ENCODE results near the gene INTS11.
A peak's percentile ranks its signal among the peaks of the same experiment; 100 is the strongest.

INTS11 gene

DNA sequence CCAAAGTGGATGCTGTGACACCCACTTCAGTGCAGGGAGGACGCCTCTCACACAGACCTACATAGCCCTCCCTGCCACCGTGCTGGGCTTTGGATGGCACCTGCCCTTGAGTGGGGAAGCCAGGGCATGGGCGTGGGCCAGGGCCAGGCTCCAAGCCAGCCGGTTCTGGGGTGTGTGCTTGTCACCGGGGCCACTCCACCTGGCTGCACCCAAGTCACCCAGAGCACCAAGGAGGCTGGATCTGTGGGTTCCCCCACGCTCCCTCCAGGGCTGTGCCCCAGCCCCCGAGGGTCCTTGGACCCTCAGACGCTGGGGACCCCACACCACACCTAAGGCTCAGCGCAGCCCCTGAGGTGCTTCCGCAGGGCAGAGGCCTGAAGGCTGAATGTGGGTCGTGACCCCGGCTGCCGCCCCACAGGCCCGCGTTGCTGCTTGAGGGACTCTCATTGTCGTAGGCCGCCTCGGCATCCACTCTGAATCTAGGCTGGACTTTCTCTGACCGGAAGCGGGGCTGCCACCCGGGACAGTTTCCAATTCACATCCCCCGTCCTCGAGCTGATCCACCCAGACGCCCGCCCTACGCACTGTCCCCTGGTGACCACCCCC, 32.4 kb upstream of the INTS11 start:
- H3K79me2 ChIP-seq (ENCODE audit: control insufficient read depth, insufficient read depth, low read length, unreplicated experiment), result peaks cover 31% of the 10 kb centered on the region
- H2AFZ ChIP-seq (ENCODE audit: low read length, unreplicated experiment), result no peak overlapping the region
- H3K4me1 ChIP-seq (ENCODE audit: control insufficient read depth, insufficient read depth, low read length, unreplicated experiment), result peaks cover 48% of the 10 kb centered on the region
- H3K27ac ChIP-seq (ENCODE audit: low read depth, low read length), result peak overlapping the region; percentile 93
- no peaks in the 10 kb centered on the region for H3K27me3 ChIP-seq (ENCODE audit: insufficient read depth, low read length)
- no peaks in the 10 kb centered on the region for H3K36me3 ChIP-seq (ENCODE audit: insufficient read depth, low read length)
- H3K4me3 ChIP-seq (ENCODE audit: low read depth, low read length), result peak overlapping the region; percentile 90

DNA sequence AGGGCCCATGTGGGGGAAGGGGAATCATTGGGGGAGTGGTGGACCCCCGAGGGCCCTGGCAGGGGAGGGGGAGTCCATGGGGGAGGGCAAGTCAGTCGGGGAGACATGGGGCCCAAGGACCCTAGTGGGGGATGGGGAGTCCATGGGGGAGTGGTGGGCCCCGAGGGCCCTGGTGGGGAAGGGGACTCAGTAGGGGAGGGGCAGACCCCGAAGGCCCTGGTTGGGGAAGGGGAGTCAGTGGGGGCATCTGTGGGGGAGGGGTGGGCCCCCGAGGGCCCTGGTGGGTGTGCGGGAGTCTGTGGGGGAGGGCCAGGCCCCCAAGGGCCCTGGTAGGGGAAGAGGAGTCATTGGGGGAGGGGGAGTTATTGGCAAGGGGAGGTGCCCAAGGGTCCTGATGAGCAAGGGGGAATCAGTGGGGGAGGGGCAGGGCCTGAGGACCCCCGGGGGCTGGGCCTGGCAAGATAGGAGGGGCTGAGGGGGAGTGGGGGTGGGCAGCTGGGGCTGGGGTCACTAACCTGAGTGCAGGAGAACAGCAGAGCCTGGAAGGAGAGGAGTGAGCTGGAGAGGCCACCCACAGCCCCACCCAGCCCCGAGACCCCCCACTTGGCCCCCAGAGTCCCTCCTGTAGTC, 31.8 kb upstream of the INTS11 start:
- peaks cover 31% of the 10 kb centered on the region for H3K79me2 ChIP-seq (ENCODE audit: control insufficient read depth, insufficient read depth, low read length, unreplicated experiment)
- H3K27me3 ChIP-seq (ENCODE audit: insufficient read depth, low read length), result no peaks in the 10 kb centered on the region
- peaks cover 45% of the 10 kb centered on the region for H3K4me1 ChIP-seq (ENCODE audit: control insufficient read depth, insufficient read depth, low read length, unreplicated experiment)
- no peaks in the 10 kb centered on the region for H3K36me3 ChIP-seq (ENCODE audit: insufficient read depth, low read length)
- no peak overlapping the region for H2AFZ ChIP-seq (ENCODE audit: low read length, unreplicated experiment)
- H3K27ac ChIP-seq (ENCODE audit: low read depth, low read length), result no peak overlapping the region; the same call in 1 of the 2 replicates
- peak overlapping the region; percentile 90 for H3K4me3 ChIP-seq (ENCODE audit: low read depth, low read length)

DNA sequence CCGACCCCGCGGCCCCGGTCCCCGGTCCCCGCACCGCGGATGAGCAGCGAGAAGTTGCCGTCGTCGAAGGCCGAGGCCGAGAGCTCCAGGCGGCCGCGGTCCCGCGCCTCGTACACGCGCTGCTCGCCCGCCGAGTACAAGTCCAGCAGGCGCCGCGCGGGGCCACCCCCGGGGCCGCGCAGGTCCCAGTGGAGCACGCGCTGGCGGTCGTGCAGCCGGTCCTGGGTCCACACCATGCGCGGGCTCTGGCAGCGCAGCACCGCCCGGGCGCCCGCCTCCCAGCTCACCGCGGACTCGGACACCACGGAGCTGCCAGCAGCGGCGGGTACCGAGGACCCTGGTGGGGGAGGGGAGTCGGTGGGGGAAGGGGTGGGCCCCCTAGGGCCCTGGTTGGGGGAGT, 31.0 kb upstream of the INTS11 start:
- peaks cover 31% of the 10 kb centered on the region for H3K79me2 ChIP-seq (ENCODE audit: control insufficient read depth, insufficient read depth, low read length, unreplicated experiment)
- H3K27ac ChIP-seq (ENCODE audit: low read depth, low read length), result no peak overlapping the region
- H3K4me1 ChIP-seq (ENCODE audit: control insufficient read depth, insufficient read depth, low read length, unreplicated experiment), result peaks cover 36% of the 10 kb centered on the region
- peak overlapping the region; percentile 90 for H3K4me3 ChIP-seq (ENCODE audit: low read depth, low read length)
- no peaks in the 10 kb centered on the region for H3K36me3 ChIP-seq (ENCODE audit: insufficient read depth, low read length)
- no peaks in the 10 kb centered on the region for H3K27me3 ChIP-seq (ENCODE audit: insufficient read depth, low read length)
- no peak overlapping the region for H2AFZ ChIP-seq (ENCODE audit: low read length, unreplicated experiment)

DNA sequence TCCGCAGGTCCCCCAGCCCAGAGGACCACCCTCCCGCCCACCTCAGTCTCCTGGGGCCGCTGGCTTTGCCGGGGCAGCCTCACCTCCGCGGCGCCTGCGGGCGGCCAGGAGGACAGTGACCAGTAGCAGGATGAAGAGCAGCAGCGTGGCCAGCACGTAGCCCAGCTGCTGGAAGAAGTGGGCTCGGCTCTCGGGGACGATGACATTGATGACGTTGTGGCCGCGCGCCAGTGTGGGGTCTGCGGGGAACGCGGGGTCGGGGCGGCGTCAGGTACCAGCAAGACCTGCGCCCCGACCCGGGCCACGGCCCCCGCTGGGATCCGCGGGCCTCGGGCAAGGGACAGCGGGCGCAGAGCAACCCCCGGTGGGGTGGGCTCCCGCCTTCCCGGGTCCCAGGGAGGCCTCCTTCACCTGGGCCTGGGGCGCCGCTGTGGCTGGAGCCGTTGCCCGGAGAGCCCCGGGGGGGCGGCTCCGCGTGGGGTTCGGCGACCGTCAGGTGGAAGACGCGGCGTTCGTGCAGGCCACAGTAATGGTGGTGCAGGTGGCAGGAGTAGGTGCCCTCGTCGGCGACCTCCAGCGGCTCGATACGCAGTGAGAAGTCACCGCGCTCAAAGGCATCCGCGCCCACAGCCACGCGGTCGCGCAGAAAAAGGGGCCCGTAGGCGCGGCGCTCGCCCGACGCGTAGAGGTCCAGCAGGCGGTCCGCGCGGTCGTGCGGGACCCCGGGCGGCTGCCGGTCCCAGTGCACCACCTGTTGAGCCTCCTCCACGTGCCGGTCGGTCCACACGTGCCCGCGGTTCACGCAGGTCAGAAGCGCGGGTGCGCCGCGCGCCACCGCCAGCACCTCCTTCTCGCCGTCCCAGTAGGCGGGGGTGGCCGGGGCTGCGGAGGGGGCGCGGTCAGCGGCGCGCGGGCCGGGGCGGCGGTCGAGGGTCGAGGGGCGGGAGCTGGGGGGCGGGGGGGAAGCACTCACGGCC, 30.1 kb upstream of the INTS11 start:
- Histone ChIP-seq H3K36me3 (ENCODE audit: insufficient read depth, low read length) (no peaks in the 10 kb centered on the region), H2AFZ (ENCODE audit: low read length, unreplicated experiment) (no peak overlapping the region), H3K79me2 (ENCODE audit: control insufficient read depth, insufficient read depth, low read length, unreplicated experiment) (peaks cover 31% of the 10 kb centered on the region), H3K4me3 (ENCODE audit: low read depth, low read length) (0 out of 2 replicates have a peak overlapping the region, but pooled peaks have one; percentile 90), H3K27ac (ENCODE audit: low read depth, low read length) (no peak overlapping the region), H3K27me3 (ENCODE audit: insufficient read depth, low read length) (no peaks in the 10 kb centered on the region), H3K4me1 (ENCODE audit: control insufficient read depth, insufficient read depth, low read length, unreplicated experiment) (peaks cover 28% of the 10 kb centered on the region)

DNA sequence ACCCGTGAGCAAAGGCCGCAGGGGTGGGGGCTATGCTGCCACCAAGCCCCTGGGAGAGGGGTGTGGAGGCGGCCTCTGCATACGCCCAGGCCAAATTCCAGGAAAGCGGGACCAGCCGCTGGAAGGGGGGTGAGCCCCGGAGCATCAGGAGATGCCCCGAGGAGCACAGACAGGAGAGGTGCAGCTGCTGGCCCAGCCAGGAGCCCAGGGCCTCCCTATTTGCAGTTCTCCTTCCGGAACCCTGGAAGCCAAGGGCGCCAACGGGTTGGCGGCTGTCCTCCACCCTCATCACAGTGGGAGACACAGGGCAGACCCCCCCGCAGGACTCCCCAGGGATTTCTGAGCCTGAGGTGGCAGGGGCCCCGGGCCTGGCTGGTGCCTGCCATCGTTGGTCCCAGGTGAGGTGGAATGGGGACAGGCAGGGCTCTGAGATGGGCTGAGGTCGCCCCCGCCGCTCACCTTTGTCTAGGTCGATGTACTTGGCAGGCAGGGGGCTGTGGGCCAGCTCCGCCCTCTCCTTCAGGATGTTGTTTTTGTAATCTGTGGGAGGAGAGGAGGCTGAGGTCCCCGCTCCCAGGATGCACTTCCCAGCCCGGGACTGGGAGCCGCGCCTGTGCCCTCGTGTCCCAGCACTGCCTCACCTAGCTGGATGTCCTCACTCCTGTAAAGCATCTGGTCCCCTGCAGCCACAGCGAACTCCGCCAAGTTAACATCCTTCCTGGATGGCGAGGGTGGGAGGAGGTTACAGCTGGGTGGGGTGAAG, 29.1 kb upstream of the INTS11 start:
- no peak overlapping the region for H3K4me3 ChIP-seq (ENCODE audit: low read depth, low read length)
- no peaks in the 10 kb centered on the region for H3K27me3 ChIP-seq (ENCODE audit: insufficient read depth, low read length)
- no peak overlapping the region for H2AFZ ChIP-seq (ENCODE audit: low read length, unreplicated experiment)
- no peak overlapping the region for H3K27ac ChIP-seq (ENCODE audit: low read depth, low read length)
- no peaks in the 10 kb centered on the region for H3K36me3 ChIP-seq (ENCODE audit: insufficient read depth, low read length)
- H3K4me1 ChIP-seq (ENCODE audit: control insufficient read depth, insufficient read depth, low read length, unreplicated experiment), result peaks cover 18% of the 10 kb centered on the region
- peaks cover 35% of the 10 kb centered on the region for H3K79me2 ChIP-seq (ENCODE audit: control insufficient read depth, insufficient read depth, low read length, unreplicated experiment)

DNA sequence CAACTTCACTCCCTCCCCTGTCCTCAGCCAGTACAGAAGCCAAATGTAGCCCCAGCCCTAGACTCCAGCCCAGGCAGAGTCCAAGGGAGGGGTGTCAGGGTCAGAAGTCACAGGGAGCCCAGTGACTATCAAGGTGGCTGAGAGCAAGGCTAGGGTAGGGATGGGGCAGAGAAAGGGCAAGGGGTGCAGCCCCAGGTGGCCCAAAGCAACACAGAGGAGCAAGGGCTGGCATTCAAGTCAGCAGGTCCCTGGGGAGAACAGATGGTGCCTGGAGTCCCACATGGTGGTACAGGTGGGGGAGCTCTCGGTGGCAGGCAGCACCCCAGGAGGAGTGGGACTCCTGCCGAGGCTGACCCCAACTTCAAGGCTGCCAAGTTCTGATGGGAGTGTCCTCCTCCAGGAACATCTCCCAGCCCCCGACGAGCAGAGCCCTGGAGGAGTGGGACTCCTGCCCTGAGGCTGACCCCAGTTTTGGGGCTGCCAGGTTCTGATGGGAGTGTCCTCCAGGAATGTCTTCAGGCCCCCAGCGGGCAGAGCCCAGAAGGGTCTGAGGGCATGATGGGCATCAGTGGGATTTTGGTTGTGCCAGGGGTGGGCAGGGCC, 28.4 kb upstream of the INTS11 start:
- Histone ChIP-seq H2AFZ (ENCODE audit: low read length, unreplicated experiment) (no peak overlapping the region), H3K27me3 (ENCODE audit: insufficient read depth, low read length) (no peaks in the 10 kb centered on the region), H3K4me1 (ENCODE audit: control insufficient read depth, insufficient read depth, low read length, unreplicated experiment) (peaks cover 17% of the 10 kb centered on the region), H3K36me3 (ENCODE audit: insufficient read depth, low read length) (no peaks in the 10 kb centered on the region), H3K79me2 (ENCODE audit: control insufficient read depth, insufficient read depth, low read length, unreplicated experiment) (peaks cover 42% of the 10 kb centered on the region), H3K27ac (ENCODE audit: low read depth, low read length) (no peak overlapping the region), H3K4me3 (ENCODE audit: low read depth, low read length) (no peak overlapping the region)

DNA sequence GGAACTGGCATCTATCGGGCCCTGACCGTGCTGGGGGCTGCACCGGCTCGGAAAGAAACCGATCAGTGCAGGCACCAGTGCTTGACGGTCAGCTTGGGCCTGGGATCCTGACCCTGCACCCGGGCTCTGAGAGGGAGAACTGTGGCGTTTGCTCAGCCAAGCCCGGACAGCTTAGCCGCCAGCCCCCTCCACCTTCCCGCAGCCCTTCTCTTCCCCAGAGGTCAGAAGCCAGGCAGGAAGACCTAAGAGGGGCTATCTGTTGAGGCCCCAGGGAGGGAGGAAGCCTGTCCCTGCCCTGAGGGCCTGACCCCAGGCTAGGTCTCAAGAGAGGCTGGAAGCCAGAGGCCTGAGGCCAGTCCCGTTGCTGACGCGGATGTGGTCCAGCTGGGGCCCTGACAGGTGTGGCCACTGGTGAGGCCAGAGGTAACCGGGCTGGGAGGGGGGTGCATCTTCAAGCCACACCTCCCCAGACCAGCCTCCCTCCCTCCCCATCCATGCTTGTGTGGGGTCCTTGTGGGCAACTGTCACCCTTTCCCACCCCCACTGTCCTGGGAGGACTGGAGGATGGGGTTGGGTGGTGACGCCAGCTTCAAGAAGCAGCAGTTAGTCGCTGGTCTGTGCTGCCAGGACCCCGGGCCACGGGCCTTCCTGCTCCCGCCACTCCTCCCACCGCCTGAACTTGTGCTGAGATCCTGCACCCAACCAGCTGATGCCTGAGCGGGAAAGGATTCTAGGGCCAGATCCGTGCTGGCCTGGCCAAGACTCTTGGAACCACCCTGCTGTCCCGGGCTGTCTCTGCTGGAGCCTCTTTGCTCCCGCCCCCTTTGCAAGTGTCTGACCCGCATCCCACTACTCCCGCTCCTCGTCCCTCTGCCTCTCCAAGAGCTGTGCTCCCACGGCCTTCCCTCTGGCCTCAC, 27.3 kb upstream of the INTS11 start:
- Histone ChIP-seq H3K79me2 (ENCODE audit: control insufficient read depth, insufficient read depth, low read length, unreplicated experiment) (peaks cover 45% of the 10 kb centered on the region), H2AFZ (ENCODE audit: low read length, unreplicated experiment) (no peak overlapping the region), H3K4me3 (ENCODE audit: low read depth, low read length) (no peak overlapping the region; the same call in 1 of the 2 replicates), H3K27ac (ENCODE audit: low read depth, low read length) (no peak overlapping the region), H3K36me3 (ENCODE audit: insufficient read depth, low read length) (no peaks in the 10 kb centered on the region), H3K4me1 (ENCODE audit: control insufficient read depth, insufficient read depth, low read length, unreplicated experiment) (peaks cover 26% of the 10 kb centered on the region), H3K27me3 (ENCODE audit: insufficient read depth, low read length) (no peaks in the 10 kb centered on the region)

DNA sequence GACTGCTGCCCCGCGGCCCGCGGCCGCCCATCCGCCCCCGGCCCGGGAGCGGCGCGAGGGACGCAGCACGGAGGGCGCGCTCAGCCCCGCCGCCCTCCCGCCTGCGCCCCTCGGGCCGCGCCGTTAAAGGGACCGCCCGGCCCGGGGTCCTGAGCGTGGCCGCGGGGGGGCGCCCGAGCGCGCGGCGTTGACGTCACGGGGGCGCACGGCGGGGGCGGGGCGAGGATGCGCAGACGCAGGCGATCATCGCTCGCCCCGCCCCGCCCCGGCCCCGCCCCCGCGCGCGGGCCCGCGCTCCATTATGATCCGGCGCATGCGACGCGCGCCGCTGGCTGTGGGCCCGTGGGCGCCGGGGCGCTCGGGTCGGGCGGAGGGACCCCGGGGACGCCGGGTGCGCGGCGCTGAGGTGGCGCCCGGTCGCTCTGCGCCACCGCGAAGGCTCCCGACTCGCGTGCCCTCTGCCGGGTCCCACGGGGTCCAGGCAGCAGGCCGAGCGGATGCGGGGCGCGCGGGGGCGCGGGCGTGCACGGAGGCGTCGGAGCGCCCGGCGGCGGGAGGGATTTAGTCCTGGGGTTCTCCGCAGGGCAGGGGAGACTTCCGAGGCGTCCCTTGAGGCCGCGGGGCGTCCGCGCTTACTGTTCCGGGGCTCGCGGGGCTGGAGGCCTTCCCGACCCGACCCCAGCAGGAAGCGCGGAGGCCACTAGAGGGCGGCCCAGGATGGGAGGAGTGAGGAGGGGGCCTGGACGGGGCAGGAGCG, 25.0 kb upstream of the INTS11 start, which contains the start of gene DVL1:
Gene DVL1 (minus strand): TSS at position 163 of the 757 bp plus-strand sequence. CDS start 353 bp downstream, outside the sequence.
- Histone ChIP-seq H3K36me3 (ENCODE audit: insufficient read depth, low read length) (no peaks in the 10 kb centered on the region), H3K79me2 (ENCODE audit: control insufficient read depth, insufficient read depth, low read length, unreplicated experiment) (peaks cover 54% of the 10 kb centered on the region), H3K4me3 (ENCODE audit: low read depth, low read length) (peak within 1 kb of the TSS; percentile 96), H3K27ac (ENCODE audit: low read depth, low read length) (peak within 1 kb of the TSS; percentile 56), H3K27me3 (ENCODE audit: insufficient read depth, low read length) (no peaks in the 10 kb centered on the region), H2AFZ (ENCODE audit: low read length, unreplicated experiment) (no peak within 1 kb of the TSS), H3K4me1 (ENCODE audit: control insufficient read depth, insufficient read depth, low read length, unreplicated experiment) (peaks cover 45% of the 10 kb centered on the region)

Data from ACC112 (cell line).